Activated CD4-positive, alpha-beta T cell treated with anti-CD3 and anti-CD28 coated beads, Interleukin-2, amount 50 U/mL, for 16 hours (primary cell): ENCODE measurements around the gene CDH5.

Experiments
- DNase-seq: peaks from one replicate; pipeline ENCODE4 v3.0.0-alpha.2; 2020

The CDH5 gene

GRCh38 chr16:66420396-66420795 lies 53.9 kb downstream of the CDH5 start:
- no peak for DNase-seq

- no peak for DNase-seq
Measured at GRCh38 chr16:66421891-66422290, 55.4 kb downstream of the CDH5 start.

- DNase-seq: no peak
Measured at GRCh38 chr16:66422366-66422765, 55.9 kb downstream of the CDH5 start.

- no peak for DNase-seq
Measured at GRCh38 chr16:66423177-66423576, 56.7 kb downstream of the CDH5 start.

GRCh38 chr16:66425651-66426050 lies 59.2 kb downstream of the CDH5 start:
- no peak for DNase-seq

- DNase-seq: no peak
Measured at GRCh38 chr16:66426112-66427035, 59.9 kb downstream of the CDH5 start.

GRCh38 chr16:66427036-66427860 lies 60.8 kb downstream of the CDH5 start, which contains the start of gene BEAN1:
TSS of gene BEAN1 (plus strand) at chr16:66427295. CDS start at chr16:66437677, 10,382 bp downstream.
- no peak for DNase-seq

GRCh38 chr16:66427871-66428681 lies 61.6 kb downstream of the CDH5 start:
- no peak for DNase-seq

GRCh38 chr16:66428682-66429251 lies 62.3 kb downstream of the CDH5 start:
- DNase-seq: no peak

GRCh38 chr16:66429290-66429962 lies 62.9 kb downstream of the CDH5 start:
- DNase-seq: no peak

- no peak for DNase-seq
Measured at GRCh38 chr16:66430214-66430613, 63.7 kb downstream of the CDH5 start.

GRCh38 chr16:66431760-66432159 lies 65.3 kb downstream of the CDH5 start:
- DNase-seq: no peak

- DNase-seq: no peak
Measured at GRCh38 chr16:66432429-66432828, 65.9 kb downstream of the CDH5 start.

- no peak for DNase-seq
Measured at GRCh38 chr16:66434619-66435430, 68.3 kb downstream of the CDH5 start.

- DNase-seq: no peak
Measured at GRCh38 chr16:66435896-66436295, 69.4 kb downstream of the CDH5 start.

- no peak for DNase-seq
Measured at GRCh38 chr16:66437391-66437945, 71.0 kb downstream of the CDH5 start.

- DNase-seq: no peak
Measured at GRCh38 chr16:66438536-66438935, 72.0 kb downstream of the CDH5 start.

GRCh38 chr16:66439051-66439730 lies 72.7 kb downstream of the CDH5 start:
- no peak for DNase-seq

- no peak for DNase-seq
Measured at GRCh38 chr16:66440271-66440802, 73.8 kb downstream of the CDH5 start.

- no peak for DNase-seq
Measured at GRCh38 chr16:66440970-66441369, 74.5 kb downstream of the CDH5 start.
